ENCODE measurements around the gene GAS6.

GAS6 gene

GRCh38 chr13:113804703-113805430, 59.0 kb downstream of the GAS6 start:
- TF ChIP-seq POU6F1 (CRISPR knock-in tag; IDR thresholded peaks at IDR 0.05; ENCODE audit: borderline replicate concordance, low read depth) (no peak), ZFP30 (CRISPR knock-in tag; IDR thresholded peaks at IDR 0.05) (no peak), ARNTL (CRISPR knock-in tag; IDR thresholded peaks at IDR 0.05; ENCODE audit: borderline replicate concordance, low read depth) (no peak), PPARA (CRISPR knock-in tag; IDR thresholded peaks at IDR 0.05; ENCODE audit: borderline replicate concordance) (no peak)
- ATAC-seq: no peak

- no peak for ATAC-seq
- TF ChIP-seq ZFP30 (CRISPR knock-in tag; IDR thresholded peaks at IDR 0.05): no peak
- no peak for TF ChIP-seq OSR1 (CRISPR knock-in tag; IDR thresholded peaks at IDR 0.05)
- TF ChIP-seq POU6F1 (CRISPR knock-in tag; IDR thresholded peaks at IDR 0.05; ENCODE audit: borderline replicate concordance, low read depth): no peak
These were observed 59.7 kb downstream of the GAS6 start for GRCh38 chr13:113804017-113804702.

GRCh38 chr13:113803409-113804016, 60.4 kb downstream of the GAS6 start:
- TF ChIP-seq SNAI2 (CRISPR knock-in tag; IDR thresholded peaks at IDR 0.05): no peak
- TF ChIP-seq ZFP30 (CRISPR knock-in tag; IDR thresholded peaks at IDR 0.05): no peak
- TF ChIP-seq TOX (CRISPR knock-in tag; IDR thresholded peaks at IDR 0.05; ENCODE audit: borderline replicate concordance): no peak
- no peak for TF ChIP-seq CREB5 (CRISPR knock-in tag; IDR thresholded peaks at IDR 0.05; ENCODE audit: low read depth)
- no peak for TF ChIP-seq TSHZ2 (CRISPR knock-in tag; IDR thresholded peaks at IDR 0.05)
- no peak for TF ChIP-seq TCF4 (CRISPR knock-in tag; IDR thresholded peaks at IDR 0.05; ENCODE audit: borderline replicate concordance)
- TF ChIP-seq RARB (CRISPR knock-in tag; IDR thresholded peaks at IDR 0.05): no peak
- no peak for TF ChIP-seq PATZ1 (CRISPR knock-in tag; IDR thresholded peaks at IDR 0.05; ENCODE audit: borderline replicate concordance)
- TF ChIP-seq OSR1 (CRISPR knock-in tag; IDR thresholded peaks at IDR 0.05): no peak
- TF ChIP-seq ARNTL (CRISPR knock-in tag; IDR thresholded peaks at IDR 0.05; ENCODE audit: borderline replicate concordance, low read depth): no peak
- no peak for TF ChIP-seq GLIS3 (CRISPR knock-in tag; IDR thresholded peaks at IDR 0.05)
- TF ChIP-seq ESRRG (CRISPR knock-in tag; IDR thresholded peaks at IDR 0.05): no peak
- TF ChIP-seq ZC3H10 (CRISPR knock-in tag; IDR thresholded peaks at IDR 0.05): no peak
- no peak for TF ChIP-seq BACH2 (CRISPR knock-in tag; IDR thresholded peaks at IDR 0.05; ENCODE audit: borderline replicate concordance)
- TF ChIP-seq PPARA (CRISPR knock-in tag; IDR thresholded peaks at IDR 0.05; ENCODE audit: borderline replicate concordance): no peak

More at GRCh38 chr13:113803409-113804016, 60.4 kb downstream of the GAS6 start:
- no peak for ATAC-seq

Data from SK-N-SH treated with all-trans-retinoic acid at 6 μM for 48 hours (cell line).